Activated effector memory CD4-positive, alpha-beta T cell treated with Interleukin-2 at 50 U/mL for 16 hours (primary cell): Measurements from ENCODE around the gene PITPNM3.

Source experiments
- DNase-seq: peaks from one replicate; pipeline ENCODE4 v3.0.0-alpha.2; 2020

The PITPNM3 gene

GRCh38 chr17:6435968-6436367, 120.4 kb downstream of the PITPNM3 start:
- peak; percentile 37 for DNase-seq

DNA sequence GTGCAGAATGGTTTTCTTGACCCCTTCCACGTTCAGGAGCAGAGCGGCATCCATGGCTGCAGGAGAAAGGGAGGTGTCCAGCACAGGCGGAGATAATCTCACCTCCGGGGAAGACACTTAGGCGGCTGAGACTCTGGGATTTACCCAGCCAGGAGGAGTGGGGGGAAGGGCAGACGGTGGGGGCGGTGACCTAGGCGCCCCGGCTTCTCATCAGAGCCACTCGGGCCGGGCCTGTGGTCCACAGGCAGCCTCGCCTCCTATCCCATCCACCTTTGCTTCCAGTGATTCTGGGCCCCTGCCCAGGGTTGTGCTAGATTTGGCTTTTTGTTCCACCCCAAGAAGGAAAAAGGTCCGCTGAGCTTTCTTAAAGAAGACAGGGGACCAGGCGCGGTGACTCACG, 121.3 kb downstream of the PITPNM3 start, which contains the start of gene AIPL1:
TSS of gene AIPL1 (minus strand) at position 71 of the 400 bp plus-strand sequence. CDS start at position 54, 17 bp downstream.
- no peak for DNase-seq

GRCh38 chr17:6430769-6431168, 125.6 kb downstream of the PITPNM3 start:
- DNase-seq: no peak

DNA sequence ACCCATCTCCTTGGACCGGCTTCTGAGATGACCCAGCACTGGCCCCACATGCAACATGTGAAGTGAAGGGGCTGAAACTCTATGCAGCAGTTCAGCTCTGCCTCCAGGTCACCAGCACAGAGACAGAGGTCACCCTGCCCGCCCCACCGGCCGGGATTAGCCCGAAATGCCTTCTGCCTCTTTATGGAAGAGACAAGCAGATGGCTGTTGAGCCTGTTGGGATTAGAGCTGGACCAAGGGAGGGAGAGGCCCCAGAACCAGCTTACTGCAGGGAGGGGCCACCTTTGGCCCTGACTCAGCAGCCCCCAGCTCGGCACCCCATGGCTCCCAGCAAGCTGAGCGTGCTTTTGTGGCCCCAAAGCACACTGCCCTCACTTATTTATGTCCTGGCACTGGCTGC, 127.1 kb downstream of the PITPNM3 start:
- no peak for DNase-seq

- DNase-seq: no peak
Observed at GRCh38 chr17:6428207-6428965, 128.0 kb downstream of the PITPNM3 start.

GRCh38 chr17:6427279-6427781, 129.0 kb downstream of the PITPNM3 start:
- DNase-seq: peak; percentile 34

- DNase-seq: no peak
Observed at GRCh38 chr17:6426356-6427101, 129.8 kb downstream of the PITPNM3 start.

DNA sequence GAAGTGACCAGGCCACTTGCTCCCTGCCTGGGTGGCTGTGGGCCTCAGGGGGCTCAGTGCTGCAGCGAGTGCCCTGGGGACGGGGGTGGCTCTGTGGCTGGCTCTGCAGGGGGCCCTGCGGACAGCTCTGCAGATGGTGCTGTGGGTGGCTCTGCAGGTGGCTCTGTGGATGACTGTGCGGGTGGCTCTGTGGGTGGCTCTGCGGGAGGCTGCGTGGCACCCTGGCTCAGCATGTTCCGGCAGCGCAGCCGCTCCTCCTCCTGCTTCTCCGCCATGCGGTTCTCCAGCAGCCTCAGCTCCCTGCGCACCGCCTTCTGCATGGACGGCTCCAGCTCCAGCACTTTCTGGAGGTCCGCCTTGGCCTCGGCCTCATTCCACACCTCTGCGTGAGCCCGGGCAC, 130.9 kb downstream of the PITPNM3 start:
- no peak for DNase-seq

DNA sequence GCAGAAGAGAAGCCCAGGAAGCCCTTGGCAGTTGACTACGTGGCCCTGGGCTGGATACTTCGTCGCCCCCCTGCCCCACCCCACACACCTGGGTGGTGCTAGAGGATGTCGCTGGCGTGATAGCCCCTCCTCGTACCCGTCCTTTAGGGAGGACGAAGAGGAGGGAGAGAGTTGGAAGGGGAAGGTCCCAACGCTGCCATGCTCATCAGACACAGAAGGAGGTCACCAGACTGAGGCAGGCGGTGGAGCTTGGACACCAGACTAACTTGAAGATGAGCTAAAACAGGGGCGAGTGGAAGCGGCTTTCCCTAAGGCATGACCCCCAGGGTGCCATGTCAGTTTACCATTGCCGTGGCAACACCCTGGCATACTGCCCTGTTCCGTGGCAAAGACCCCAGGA, 132.4 kb downstream of the PITPNM3 start:
- no peak for DNase-seq

- no peak for DNase-seq
Observed at GRCh38 chr17:6422654-6423241, 133.6 kb downstream of the PITPNM3 start.

DNA sequence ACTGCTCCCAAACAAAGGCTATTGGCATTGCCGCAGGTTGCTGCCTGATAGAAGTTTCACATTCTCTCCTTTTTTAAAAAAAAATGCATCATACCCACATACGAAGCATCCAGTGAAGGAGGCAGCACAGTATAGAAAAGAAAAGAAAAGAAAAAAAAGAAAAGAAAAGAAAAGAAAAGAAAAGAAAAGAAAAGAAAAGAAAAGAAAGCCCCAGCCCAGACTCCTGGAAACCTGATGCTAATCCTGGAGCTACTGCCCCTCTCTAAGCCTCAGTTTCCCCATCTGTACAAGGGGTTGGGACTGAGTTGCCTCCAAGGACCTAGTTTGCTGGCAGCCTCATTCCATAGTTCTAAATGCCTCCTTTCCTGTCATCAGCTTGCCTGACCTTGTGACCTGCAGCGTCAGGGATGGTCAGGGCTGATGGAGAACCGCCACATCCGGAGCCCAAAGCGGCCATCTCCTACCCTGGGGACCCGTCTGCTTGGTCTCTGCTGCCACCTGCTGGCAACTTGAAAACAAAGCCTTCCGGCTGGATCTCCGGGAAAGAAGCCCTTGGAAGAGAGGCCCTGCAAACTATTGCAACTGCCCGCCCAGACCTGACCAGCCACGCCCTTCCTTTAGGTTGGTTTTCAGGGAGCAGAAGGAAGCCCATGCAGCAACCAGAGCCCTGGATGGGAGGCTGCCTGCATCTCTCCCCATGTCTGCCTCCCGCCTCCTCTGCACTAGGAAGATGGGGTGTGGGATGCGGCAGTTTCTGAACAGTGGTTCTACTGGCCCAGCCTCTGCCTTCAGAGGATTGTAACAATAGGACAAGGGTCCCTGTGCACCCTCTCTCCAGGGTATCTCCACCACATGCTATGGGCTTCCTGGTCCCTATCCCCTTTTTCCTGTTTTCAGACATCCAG, 134.4 kb downstream of the PITPNM3 start:
- peak; percentile 49 for DNase-seq

DNA sequence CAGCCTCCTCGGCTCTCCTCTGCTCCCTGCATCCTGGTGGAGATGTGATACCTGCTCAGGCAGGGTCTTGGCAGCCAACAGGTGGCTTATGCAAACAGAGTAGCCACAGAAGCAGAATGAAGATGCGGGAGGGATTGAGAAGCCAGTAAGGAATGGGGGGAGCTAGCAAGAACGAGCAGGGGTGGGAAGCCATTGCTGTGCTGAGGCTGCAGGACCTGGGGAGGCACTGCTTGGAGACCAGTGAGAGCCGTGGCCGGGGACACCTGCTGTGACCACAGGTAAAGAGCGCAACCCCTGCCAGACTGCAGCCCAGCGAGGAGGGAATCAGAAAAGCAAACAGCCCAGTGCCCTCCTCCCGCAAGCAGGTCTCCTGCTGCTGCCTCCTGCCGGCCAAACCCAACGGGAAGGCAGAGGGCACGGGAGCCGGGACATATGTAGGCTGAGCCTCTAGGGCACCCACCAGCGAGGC, 136.1 kb downstream of the PITPNM3 start:
- DNase-seq: no peak

DNA sequence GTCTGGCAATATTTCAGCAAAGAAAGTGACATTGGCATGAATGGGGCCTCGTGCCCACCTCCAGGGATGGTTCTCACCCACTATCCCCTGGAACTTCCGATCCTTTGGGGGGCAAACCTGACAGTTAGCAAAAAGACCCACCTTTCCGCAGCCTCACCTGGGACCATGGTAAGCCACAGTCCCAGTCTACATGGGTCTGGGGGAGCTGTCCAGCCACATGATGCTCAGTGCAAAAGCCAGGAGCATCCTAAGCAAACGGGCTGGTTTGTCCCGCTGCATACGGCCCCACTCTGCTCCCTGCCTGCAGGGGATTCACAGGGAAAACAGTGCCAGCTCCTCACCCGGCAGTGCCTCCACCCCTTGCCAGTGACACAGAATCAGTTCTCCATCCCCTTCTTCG, 140.7 kb downstream of the PITPNM3 start:
- DNase-seq: no peak

DNA sequence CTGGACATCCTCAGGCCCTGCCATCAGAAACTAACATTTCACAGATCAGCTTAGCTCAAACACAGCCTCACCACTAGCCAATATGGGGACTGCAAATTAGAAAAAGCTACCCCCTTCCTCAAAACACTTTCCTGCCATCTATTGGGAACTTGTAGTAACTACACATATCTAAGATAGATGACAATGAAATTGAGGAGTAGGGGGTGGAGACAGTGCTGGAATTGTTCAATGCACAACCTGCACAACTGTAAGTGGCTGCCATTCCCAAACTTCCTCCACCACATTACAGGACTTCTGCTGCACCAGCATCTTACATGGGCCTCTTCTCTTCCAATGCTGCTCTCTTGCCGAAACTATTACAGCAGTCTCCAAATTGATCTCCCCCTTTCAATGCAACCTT, 143.3 kb downstream of the PITPNM3 start:
- DNase-seq: no peak

DNA sequence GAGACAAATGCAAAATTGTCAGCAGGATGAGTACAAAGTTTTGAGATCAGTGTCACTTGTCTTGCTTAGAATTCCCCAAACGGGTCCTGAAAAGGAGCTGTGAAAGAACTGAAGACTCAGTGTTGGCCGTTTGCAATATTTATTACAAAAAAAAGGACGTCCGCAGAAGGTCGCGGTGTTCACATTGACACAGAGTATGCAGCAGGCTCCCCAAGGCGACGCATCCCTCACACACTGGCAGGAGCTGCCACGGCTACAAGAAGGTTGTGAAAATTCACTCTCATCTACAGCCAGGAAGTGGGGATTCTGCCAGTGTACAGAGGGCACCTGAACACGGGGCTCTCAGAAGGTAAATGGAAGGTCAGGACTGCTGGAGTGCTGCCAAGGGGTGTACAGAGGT, 147.6 kb downstream of the PITPNM3 start:
- DNase-seq: no peak

GRCh38 chr17:6408276-6408675, 148.1 kb downstream of the PITPNM3 start:
- DNase-seq: no peak

DNA sequence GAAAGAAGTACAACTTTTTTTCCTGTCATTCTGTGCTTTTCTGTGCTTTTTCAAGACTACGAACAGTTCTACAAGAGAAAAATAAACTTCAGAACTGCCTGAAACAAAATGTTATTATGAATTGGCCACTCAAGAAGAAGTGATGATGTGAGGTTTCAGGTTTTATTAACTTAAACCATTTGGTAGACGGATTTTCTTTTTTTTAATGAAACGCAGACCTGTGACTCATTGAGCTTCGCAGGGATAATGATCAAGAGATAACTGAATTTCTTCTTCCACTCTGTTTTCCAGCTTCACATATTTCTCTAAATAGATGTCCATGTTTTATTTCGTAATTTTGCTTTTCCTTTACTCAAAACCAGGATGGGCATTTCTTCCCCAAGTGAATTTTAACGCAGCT, 154.1 kb downstream of the PITPNM3 start:
- no peak for DNase-seq
